GM10847 (cell line): ENCODE data around the gene SMIM44.

ENCODE experiments used
- POLR2A ChIP-seq: IDR thresholded peaks from 2 replicates; pipeline ENCODE4 v1.6.1; 2011; ENCODE audit not compliant: insufficient read length; ENCODE audit errors: extremely low read depth

SMIM44 gene

GRCh38 chr19:3483226-3483628 is at the start of gene SMIM44:
Gene SMIM44 (minus strand): TSS chr19:3483441. CDS start chr19:3483403, 38 bp downstream.
- no peak for TF ChIP-seq POLR2A

GRCh38 chr19:3533033-3533432 is 49.8 kb upstream of the SMIM44 start:
- TF ChIP-seq POLR2A = no peak

GRCh38 chr19:3532154-3532786 is 49.0 kb upstream of the SMIM44 start:
- no peak for TF ChIP-seq POLR2A

GRCh38 chr19:3531716-3532115 is 48.5 kb upstream of the SMIM44 start:
- TF ChIP-seq POLR2A = no peak

- TF ChIP-seq POLR2A = no peak
Observed at GRCh38 chr19:3530389-3530788, 47.1 kb upstream of the SMIM44 start.

- TF ChIP-seq POLR2A = no peak
Observed at GRCh38 chr19:3528539-3529211, 45.4 kb upstream of the SMIM44 start.

GRCh38 chr19:3528080-3528479 is 44.8 kb upstream of the SMIM44 start:
- TF ChIP-seq POLR2A = no peak

- no peak for TF ChIP-seq POLR2A
Observed at GRCh38 chr19:3527238-3527910, 44.1 kb upstream of the SMIM44 start.

GRCh38 chr19:3526507-3527237 is 43.4 kb upstream of the SMIM44 start:
- no peak for TF ChIP-seq POLR2A

- no peak for TF ChIP-seq POLR2A
Observed at GRCh38 chr19:3524904-3525451, 41.7 kb upstream of the SMIM44 start.

- no peak for TF ChIP-seq POLR2A
Observed at GRCh38 chr19:3524078-3524842, 41.0 kb upstream of the SMIM44 start.

- TF ChIP-seq POLR2A = no peak
Observed at GRCh38 chr19:3523361-3524077, 40.3 kb upstream of the SMIM44 start.

GRCh38 chr19:3522421-3523360 is 39.5 kb upstream of the SMIM44 start:
- TF ChIP-seq POLR2A = no peak
